ENCODE measurements around the gene SPATA21.

The SPATA21 gene

DNA sequence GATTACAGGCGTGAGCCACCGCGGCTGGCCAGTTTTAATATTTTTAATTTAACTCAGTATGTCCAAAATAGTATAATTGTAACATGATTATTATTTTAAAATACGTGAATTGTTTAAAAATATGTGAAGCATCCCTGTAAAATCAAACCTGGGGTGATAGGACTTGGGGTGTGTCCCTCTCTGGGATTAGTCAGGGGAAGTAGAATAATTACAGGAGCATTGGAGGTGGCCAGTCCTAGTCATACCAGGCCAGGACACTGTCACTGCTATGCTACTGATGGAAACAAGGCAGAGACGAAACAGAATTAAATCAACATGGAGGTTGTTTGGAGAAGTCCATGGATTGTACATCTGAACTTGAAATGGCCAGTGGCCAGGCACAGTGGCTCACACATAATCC lies 53.3 kb downstream of the SPATA21 start:
- no peak for TF ChIP-seq CTCF (conservative IDR thresholded peaks at IDR 0.05; ENCODE audit: control insufficient read depth, insufficient read depth, low read depth, low read length)
- no peak overlapping the region for H3K4me3 ChIP-seq (ENCODE audit: control insufficient read depth, low read depth, low read length)
- no peak for DNase-seq (ENCODE audit: low read depth)

GRCh38 chr1:16380868-16381267 lies 56.4 kb downstream of the SPATA21 start:
- no peak for TF ChIP-seq CTCF (conservative IDR thresholded peaks at IDR 0.05; ENCODE audit: control insufficient read depth, insufficient read depth, low read depth, low read length)
- no peak overlapping the region for H3K4me3 ChIP-seq (ENCODE audit: control insufficient read depth, low read depth, low read length)
- no peak for DNase-seq (ENCODE audit: low read depth)

DNA sequence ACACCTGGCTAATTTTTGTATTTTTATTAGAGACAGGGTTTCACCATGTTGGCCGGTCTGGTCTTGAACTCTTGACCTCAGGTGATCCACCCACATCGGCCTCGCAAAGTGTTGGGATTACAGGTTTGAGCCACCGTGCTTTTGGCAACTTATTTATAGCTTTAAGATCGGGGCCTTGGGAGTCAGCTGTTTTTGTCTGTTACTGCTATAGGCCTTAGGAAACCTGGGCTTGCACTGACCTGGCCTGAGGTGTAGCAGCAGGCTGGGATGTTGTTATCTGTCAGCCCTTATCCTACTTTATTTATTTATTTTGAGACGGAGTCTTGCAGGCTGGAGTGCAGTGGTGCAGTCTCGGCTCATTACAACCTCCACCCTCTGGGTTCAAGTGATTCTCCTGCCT lies 58.8 kb downstream of the SPATA21 start:
- TF ChIP-seq CTCF (conservative IDR thresholded peaks at IDR 0.05; ENCODE audit: control insufficient read depth, insufficient read depth, low read depth, low read length): no peak
- no peak overlapping the region for H3K4me3 ChIP-seq (ENCODE audit: control insufficient read depth, low read depth, low read length)
- no peak for DNase-seq (ENCODE audit: low read depth)

- DNase-seq (ENCODE audit: low read depth): no peak
- TF ChIP-seq CTCF (conservative IDR thresholded peaks at IDR 0.05; ENCODE audit: control insufficient read depth, insufficient read depth, low read depth, low read length): no peak
- no peak overlapping the region for H3K4me3 ChIP-seq (ENCODE audit: control insufficient read depth, low read depth, low read length)
Measured at GRCh38 chr1:16376971-16377370, 60.3 kb downstream of the SPATA21 start.

- no peak for TF ChIP-seq CTCF (conservative IDR thresholded peaks at IDR 0.05; ENCODE audit: control insufficient read depth, insufficient read depth, low read depth, low read length)
- no peak for DNase-seq (ENCODE audit: low read depth)
- H3K4me3 ChIP-seq (ENCODE audit: control insufficient read depth, low read depth, low read length): no peak overlapping the region
Measured at GRCh38 chr1:16375521-16376340, 61.5 kb downstream of the SPATA21 start.

GRCh38 chr1:16374266-16374665 lies 63.0 kb downstream of the SPATA21 start:
- no peak for DNase-seq (ENCODE audit: low read depth)
- H3K4me3 ChIP-seq (ENCODE audit: control insufficient read depth, low read depth, low read length): no peak overlapping the region
- TF ChIP-seq CTCF (conservative IDR thresholded peaks at IDR 0.05; ENCODE audit: control insufficient read depth, insufficient read depth, low read depth, low read length): no peak
